Suprapubic skin (tissue), 4 donors: Measurements from ENCODE around the gene NLGN2. TPM values are rescaled to one million over a fixed set of nuclear protein-coding genes. Genes with fewer than 3 reads are reported as not detected.

Experiments
- DNase-seq, 2 donors: peaks; one replicate each; pipeline ENCODE4 v3.0.0-alpha.2; 2019; ENCODE audit warnings: low spot score in 2 of 2
- H3K27ac ChIP-seq: fragments of 200-600 bp; sonication (generic); one replicate; pipeline ENCODE4 v1.5.1; 2019
- H3K27me3 ChIP-seq: fragments of 200-600 bp; sonication (generic); one replicate; pipeline ENCODE4 v1.5.1; 2019
- H3K36me3 ChIP-seq: fragments of 200-600 bp; sonication (generic); one replicate; pipeline ENCODE4 v1.5.1; 2019
- H3K4me1 ChIP-seq: fragments of 200-600 bp; sonication (generic); one replicate; pipeline ENCODE4 v1.5.1; 2019
- H3K4me3 ChIP-seq: fragments of 200-600 bp; sonication (generic); one replicate; pipeline ENCODE4 v1.5.1; 2019; ENCODE audit warnings: mild to moderate bottlenecking
- H3K9me3 ChIP-seq: fragments of 200-600 bp; sonication (generic); one replicate; pipeline ENCODE4 v1.5.1; 2019
- CTCF ChIP-seq, 2 donors: fragments of 200-600 bp in 1 of 2; fragments of 450-650 bp in 1 of 2; sonication (generic) in 1 of 2; IDR thresholded peaks; one replicate each; pipeline ENCODE4 v1.5.1; 2016 to 2019; ENCODE audit warnings: antibody characterized with exemption in 2 of 2, mild to moderate bottlenecking in 1 of 2, moderate library complexity in 1 of 2
- EP300 ChIP-seq: sonication (generic); formaldehyde crosslinking; IDR thresholded peaks from one replicate; pipeline ENCODE4 v1.6.1; 2017; ENCODE audit warnings: antibody characterized with exemption
- POLR2A ChIP-seq, 2 donors: fragments of 450-650 bp; IDR thresholded peaks; one replicate each; pipeline ENCODE4 v1.6.1; 2017; ENCODE audit warnings: antibody characterized with exemption in 2 of 2, mild to moderate bottlenecking in 2 of 2, moderate library complexity in 2 of 2
- POLR2AphosphoS5 ChIP-seq, 3 donors: sonication (generic); formaldehyde crosslinking; IDR thresholded peaks; one replicate each; pipeline ENCODE4 v1.6.1; 2017; ENCODE audit warnings: antibody characterized with exemption in 3 of 3
- WGBS: methylation state at CpG from one replicate; pipeline ENCODE4 v1.1.5; 2018; 5-methylcytosine and 5-hydroxymethylcytosine counted together
- total RNA-seq, 4 donors: library from RNA; depleted of rRNA; stranded (reverse); fragments of >200 nt; gene quantifications; one replicate each; pipeline ENCODE4 v1.1.0, GENCODE V29; 2016

NLGN2 gene
- total RNA-seq, 4 donors from 2014 or later = 5.9 to 17.9 (median 8.1) TPM

GRCh38 chr17:7403727-7403976 lies 4.0 kb upstream of the NLGN2 start:
- H3K36me3 ChIP-seq = peaks cover 2% of the 10 kb centered on the region
- TF ChIP-seq CTCF (IDR thresholded peaks at IDR 0.05) = no peak
- no peak for TF ChIP-seq EP300
- no peak for TF ChIP-seq POLR2A (IDR thresholded peaks at IDR 0.05)
- no peak for TF ChIP-seq POLR2AphosphoS5 (IDR thresholded peaks at IDR 0.05)
- peak overlapping the region; percentile 71 for H3K4me3 ChIP-seq
- WGBS = 0% methylated on average over 1 of the region's 13 CpGs
- peak overlapping the region; percentile 89 for H3K27ac ChIP-seq
- H3K4me1 ChIP-seq = peaks cover 37% of the 10 kb centered on the region
- DNase-seq = no peak
- H3K9me3 ChIP-seq = no peaks in the 10 kb centered on the region
- no peaks in the 10 kb centered on the region for H3K27me3 ChIP-seq

- WGBS = under 1% methylated on average over 34 of the region's 49 CpGs
- peak; percentile 99 to 100 for DNase-seq
Measured at GRCh38 chr17:7403977-7404736, 3.5 kb upstream of the NLGN2 start, which contains the start of gene TMEM256. TMEM256 (minus strand) TSS chr17:7404097; CDS start chr17:7404084, 13 bp downstream.

DNA sequence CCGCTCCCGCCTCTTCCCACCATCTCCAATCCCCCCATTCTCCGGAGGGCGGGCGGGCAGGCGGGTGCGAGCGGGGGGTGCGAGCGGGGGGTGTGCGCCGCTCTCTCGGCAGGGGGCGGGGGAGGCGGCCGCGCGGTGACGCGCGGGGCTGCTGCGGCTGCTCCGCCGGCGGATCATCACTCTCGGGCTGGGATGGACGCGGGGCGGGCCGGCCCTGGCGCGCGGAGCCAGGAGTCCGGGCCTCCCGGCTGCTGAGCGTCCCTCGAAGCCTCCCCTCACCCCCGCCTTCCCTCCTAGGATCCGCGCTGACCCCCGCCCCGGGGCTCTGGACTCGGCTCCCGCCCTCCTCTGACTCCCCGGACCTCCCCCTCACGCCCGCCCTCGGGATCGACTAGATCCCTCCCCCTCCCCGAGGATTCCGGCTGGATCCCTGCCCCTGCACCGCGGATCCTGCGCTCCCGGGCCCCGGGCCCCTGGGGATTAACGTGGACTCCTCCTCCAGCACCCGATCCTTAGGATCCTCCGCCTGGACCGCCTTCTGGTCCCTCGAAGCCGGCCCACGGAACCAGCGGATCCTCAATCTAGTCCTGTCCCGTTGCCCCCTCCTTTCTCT lies 2.8 kb upstream of the NLGN2 start:
- DNase-seq = peak; percentile 90 to 91
- no peaks in the 10 kb centered on the region for H3K27me3 ChIP-seq
- TF ChIP-seq POLR2AphosphoS5 (IDR thresholded peaks at IDR 0.05) = no peak
- TF ChIP-seq POLR2A (IDR thresholded peaks at IDR 0.05) = peak in 1 of 2 donors; percentile 55
- peak in 1 of 2 donors; percentile 27 for TF ChIP-seq CTCF (IDR thresholded peaks at IDR 0.05)
- no peak for TF ChIP-seq EP300
- H3K36me3 ChIP-seq = peaks cover 12% of the 10 kb centered on the region
- no peaks in the 10 kb centered on the region for H3K9me3 ChIP-seq
- H3K4me3 ChIP-seq = peak overlapping the region; percentile 71
- H3K27ac ChIP-seq = peak overlapping the region; percentile 89
- H3K4me1 ChIP-seq = peaks cover 37% of the 10 kb centered on the region
- WGBS = 2% methylated on average over 10 of the region's 65 CpGs

More at GRCh38 chr17:7403977-7404736, 3.5 kb upstream of the NLGN2 start, which contains the start of gene TMEM256:
- Histone ChIP-seq H3K4me3 (peak within 1 kb of the TSS; percentile 71), H3K4me1 (peaks cover 37% of the 10 kb centered on the region), H3K27me3 (no peaks in the 10 kb centered on the region), H3K27ac (peak within 1 kb of the TSS; percentile 89), H3K9me3 (no peaks in the 10 kb centered on the region), H3K36me3 (peaks cover 7% of the 10 kb centered on the region)
- TF ChIP-seq POLR2AphosphoS5 (IDR thresholded peaks at IDR 0.05) (peak in 2 of 3 donors; percentile 37 to 89), EP300 (no peak), CTCF (IDR thresholded peaks at IDR 0.05) (no peak), POLR2A (IDR thresholded peaks at IDR 0.05) (peak in 1 of 2 donors; percentile 73)

- Histone ChIP-seq H3K27ac (peak overlapping the region; percentile 89), H3K4me3 (peak overlapping the region; percentile 71), H3K9me3 (no peaks in the 10 kb centered on the region), H3K4me1 (peaks cover 37% of the 10 kb centered on the region), H3K36me3 (peaks cover 12% of the 10 kb centered on the region), H3K27me3 (no peaks in the 10 kb centered on the region)
- TF ChIP-seq CTCF (IDR thresholded peaks at IDR 0.05) (no peak), EP300 (no peak), POLR2AphosphoS5 (IDR thresholded peaks at IDR 0.05) (no peak), POLR2A (IDR thresholded peaks at IDR 0.05) (no peak)
- no peak for DNase-seq
- WGBS = 26% methylated on average over 12 of the region's 38 CpGs
Measured at GRCh38 chr17:7405350-7406234, 2.1 kb upstream of the NLGN2 start.
